ENCODE data around the gene RPAP3.

Gene RPAP3

GRCh38 chr12:47705566-47706425 lies at the start of gene RPAP3:
RPAP3 (minus strand) TSS chr12:47706030; CDS start chr12:47702840, 3,190 bp downstream.
- peak; percentile 98 for DNase-seq

GRCh38 chr12:47754881-47755280 lies 49.1 kb upstream of the RPAP3 start:
- DNase-seq, result no peak

GRCh38 chr12:47754126-47754525 lies 48.3 kb upstream of the RPAP3 start:
- DNase-seq, result no peak

- DNase-seq, result no peak
Measured at GRCh38 chr12:47753021-47754001, 47.5 kb upstream of the RPAP3 start.

GRCh38 chr12:47752552-47752951 lies 46.7 kb upstream of the RPAP3 start:
- no peak for DNase-seq

- no peak for DNase-seq
Measured at GRCh38 chr12:47752121-47752520, 46.3 kb upstream of the RPAP3 start.

- no peak for DNase-seq
Measured at GRCh38 chr12:47751561-47751960, 45.7 kb upstream of the RPAP3 start.

GRCh38 chr12:47750916-47751470 lies 45.2 kb upstream of the RPAP3 start:
- no peak for DNase-seq

GRCh38 chr12:47750229-47750798 lies 44.5 kb upstream of the RPAP3 start:
- DNase-seq, result no peak

GRCh38 chr12:47748899-47749298 lies 43.1 kb upstream of the RPAP3 start:
- no peak for DNase-seq

GRCh38 chr12:47748507-47748828 lies 42.6 kb upstream of the RPAP3 start:
- DNase-seq, result no peak

GRCh38 chr12:47747596-47748506 lies 42.0 kb upstream of the RPAP3 start:
- DNase-seq, result no peak

GRCh38 chr12:47747126-47747525 lies 41.3 kb upstream of the RPAP3 start:
- no peak for DNase-seq

- no peak for DNase-seq
Measured at GRCh38 chr12:47746523-47746922, 40.7 kb upstream of the RPAP3 start.

- DNase-seq, result no peak
Measured at GRCh38 chr12:47746073-47746472, 40.2 kb upstream of the RPAP3 start.

- DNase-seq, result no peak
Measured at GRCh38 chr12:47745485-47746041, 39.7 kb upstream of the RPAP3 start.

GRCh38 chr12:47744778-47745436 lies 39.1 kb upstream of the RPAP3 start:
- DNase-seq, result no peak

GRCh38 chr12:47744005-47744651 lies 38.3 kb upstream of the RPAP3 start:
- DNase-seq, result peak; percentile 59

- no peak for DNase-seq
Measured at GRCh38 chr12:47743311-47743860, 37.6 kb upstream of the RPAP3 start.

GRCh38 chr12:47742253-47742825 lies 36.5 kb upstream of the RPAP3 start:
- peak; percentile 67 for DNase-seq

Data from activated gamma-delta T cell treated with Interleukin-2 at 50 U/mL for 16 hours (primary cell).